Adrenal gland (tissue), 12 donors: ENCODE results near the gene TSPAN13. TPM values are rescaled to one million over a fixed set of nuclear protein-coding genes. Genes with fewer than 3 reads are reported as not detected.

Experiments used
- DNase-seq, 7 donors: peaks; one replicate each; pipeline ENCODE4 v3.0.0-alpha.2; 2019 to 2020
- H3K27ac ChIP-seq, 5 donors: fragments of 200-600 bp; sonication (generic) in 4 of 5; 1 replicate in 3 of 5; 2 replicates in 2 of 5; pipeline versions ENCODE4 v1.5.1 to v1.8.0; 2016 to 2020; ENCODE audit warnings: mild to moderate bottlenecking in 1 of 5
- H3K27me3 ChIP-seq: fragments of 200-600 bp; 2 replicates; pipeline ENCODE4 v1.8.0; 2021
- H3K36me3 ChIP-seq, 2 donors: fragments of 200-600 bp; replicated peaks in 1 of 2; 1 replicate in 1 of 2; 2 replicates in 1 of 2; pipeline versions ENCODE4 v1.5.1 to v1.8.0; 2018 to 2022
- H3K4me1 ChIP-seq, 2 donors: fragments of 200-600 bp; replicated peaks in 1 of 2; 1 replicate in 1 of 2; 2 replicates in 1 of 2; pipeline versions ENCODE4 v1.5.1 to v1.8.0; 2018 to 2021
- H3K4me3 ChIP-seq, 4 donors: fragments of 200-600 bp; sonication (generic) in 3 of 4; one replicate each; pipeline ENCODE4 v1.5.1; 2016 to 2018
- H3K9me3 ChIP-seq, 3 donors: fragments of 200-600 bp; sonication (generic) in 1 of 3; replicated peaks in 1 of 3; 1 replicate in 2 of 3; 2 replicates in 1 of 3; pipeline versions ENCODE4 v1.5.1 to v1.8.0; 2016 to 2021
- POLR2A ChIP-seq, 2 donors: fragments of 450-650 bp; IDR thresholded peaks; one replicate each; pipeline ENCODE4 v1.6.1; 2017; ENCODE audit warnings: antibody characterized with exemption in 2 of 2, mild to moderate bottlenecking in 2 of 2, moderate library complexity in 1 of 2
- WGBS, 4 donors: extraction: QIAGEN DNeasy Blood & Tissue Kit in 2 of 4; methylation state at CpG; one replicate each; pipeline versions ENCODE4 v1.1.5 to v1.1.7; 2013 to 2017; 5-methylcytosine and 5-hydroxymethylcytosine counted together
- intact Hi-C, 2 donors: fragments of 100-400 bp; cut with DNase I; formaldehyde crosslinking; loops; one replicate each; pipeline versions ENCODE4 v1.14.1 to v1.15.0; 2022 to 2023
- polyA plus RNA-seq, 3 donors: library from polyadenylated mRNA; stranded (reverse); fragments of 200-250 nt in 2 of 3; fragments of 350-450 nt in 1 of 3; fragmentation: Illumina TruSeq in 1 of 3; extraction: RNeasy Lipid Tissue Mini Kit (QIAGEN cat#74804) in 1 of 3; gene quantifications; one replicate each; pipeline ENCODE4 v1.2.3, GENCODE V29; 2013 to 2014
- total RNA-seq, 9 donors: library from RNA; depleted of rRNA in 4 of 9; stranded (reverse); fragments of >200 nt in 4 of 9; fragments of 120-200 nt in 1 of 9; fragmentation: NEBNext Ultra II Directional in 1 of 9; extraction: Animal tissue kit (Norgen Biotek cat#: 25700) in 1 of 9; gene quantifications; one replicate each; pipeline versions ENCODE4 v1.1.0 to v1.2.4, GENCODE V29; 2013 to 2023
- TF ChIP-seq, protein P1 (sequence below), 6 experiments: fragments of 450-650 bp in 4 of 6; fragments of 200-600 bp in 2 of 6; sonication (generic) in 1 of 6; IDR thresholded peaks; 1 replicate in 5 of 6; 2 replicates in 1 of 6; pipeline versions ENCODE4 v1.5.1 to v1.8.0; 2016 to 2021; ENCODE audit warnings: antibody characterized with exemption in 6 of 6, mild to moderate bottlenecking in 2 of 6, moderate library complexity in 1 of 6
- donor health status: healthy with polysubstance abuse.
- donor health status: Bipolar disorder and iron deficiency.
- donor health status: DM: yes; HTN: yes; CAD: no.
- donor health status: DM: no; HTN: no; CAD: no.
- donor health status: DM: no; HTN: no; CAD: no.
- donor health status: DM: yes; HTN: yes; CAD: no.

Gene TSPAN13
- total and polyA plus RNA-seq, 12 donors, result 19.3 to 119 (median 57.0) TPM

DNA sequence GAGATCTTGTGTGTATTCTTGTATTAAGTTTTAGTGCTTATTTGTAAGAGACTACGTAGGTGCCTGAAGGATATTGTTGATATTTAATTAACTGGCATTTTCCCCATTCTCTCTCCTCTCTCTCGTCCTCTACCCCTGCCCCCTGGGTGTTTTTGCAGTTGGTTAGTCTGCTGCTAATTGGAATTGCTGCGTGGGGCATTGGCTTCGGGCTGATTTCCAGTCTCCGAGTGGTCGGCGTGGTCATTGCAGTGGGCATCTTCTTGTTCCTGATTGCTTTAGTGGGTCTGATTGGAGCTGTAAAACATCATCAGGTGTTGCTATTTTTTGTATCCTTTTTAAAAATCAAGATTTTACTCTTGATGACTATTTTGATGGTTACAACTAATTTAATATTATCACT, 22.5 kb downstream of the TSPAN13 start:
- H3K27me3 ChIP-seq, result no peaks in the 10 kb centered on the region
- intact Hi-C loops, result no loop called here
- TF ChIP-seq, protein P1, sequence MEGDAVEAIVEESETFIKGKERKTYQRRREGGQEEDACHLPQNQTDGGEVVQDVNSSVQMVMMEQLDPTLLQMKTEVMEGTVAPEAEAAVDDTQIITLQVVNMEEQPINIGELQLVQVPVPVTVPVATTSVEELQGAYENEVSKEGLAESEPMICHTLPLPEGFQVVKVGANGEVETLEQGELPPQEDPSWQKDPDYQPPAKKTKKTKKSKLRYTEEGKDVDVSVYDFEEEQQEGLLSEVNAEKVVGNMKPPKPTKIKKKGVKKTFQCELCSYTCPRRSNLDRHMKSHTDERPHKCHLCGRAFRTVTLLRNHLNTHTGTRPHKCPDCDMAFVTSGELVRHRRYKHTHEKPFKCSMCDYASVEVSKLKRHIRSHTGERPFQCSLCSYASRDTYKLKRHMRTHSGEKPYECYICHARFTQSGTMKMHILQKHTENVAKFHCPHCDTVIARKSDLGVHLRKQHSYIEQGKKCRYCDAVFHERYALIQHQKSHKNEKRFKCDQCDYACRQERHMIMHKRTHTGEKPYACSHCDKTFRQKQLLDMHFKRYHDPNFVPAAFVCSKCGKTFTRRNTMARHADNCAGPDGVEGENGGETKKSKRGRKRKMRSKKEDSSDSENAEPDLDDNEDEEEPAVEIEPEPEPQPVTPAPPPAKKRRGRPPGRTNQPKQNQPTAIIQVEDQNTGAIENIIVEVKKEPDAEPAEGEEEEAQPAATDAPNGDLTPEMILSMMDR (IDR thresholded peaks at IDR 0.05), result no peak
- no peak for TF ChIP-seq POLR2A (IDR thresholded peaks at IDR 0.05)
- 90 to 94% (median 94%) methylated on average over 7 of the region's 7 CpGs for WGBS, 4 donors
- H3K4me1 ChIP-seq, result no peaks in the 10 kb centered on the region
- H3K4me3 ChIP-seq, result no peak overlapping the region
- no peak for DNase-seq
- H3K27ac ChIP-seq, result no peak overlapping the region
- H3K9me3 ChIP-seq, result no peaks in the 10 kb centered on the region
- no peaks in the 10 kb centered on the region for H3K36me3 ChIP-seq

DNA sequence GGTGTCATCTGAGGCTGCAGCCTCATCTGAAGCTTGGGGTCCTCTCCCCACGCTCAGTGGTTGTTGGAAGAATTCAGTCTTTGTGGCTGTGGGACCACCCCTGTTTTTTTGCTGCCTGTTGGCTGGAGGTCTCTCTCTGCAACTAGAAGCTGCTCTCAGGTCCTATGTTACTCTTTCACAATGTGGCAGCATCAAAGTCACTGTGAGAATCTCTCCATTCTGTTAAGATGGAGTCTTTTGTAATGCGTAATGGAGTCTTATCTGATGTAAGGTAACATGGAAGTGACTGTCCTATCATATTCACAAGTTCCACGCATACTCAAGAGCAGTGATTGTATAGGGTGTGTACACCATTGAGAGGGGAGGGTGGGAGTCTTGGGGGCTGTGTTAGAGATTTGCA, 24.9 kb downstream of the TSPAN13 start:
- H3K27me3 ChIP-seq, result no peaks in the 10 kb centered on the region
- WGBS, 4 donors, result 97 to 98% (median 98%) methylated on average over 3 of the region's 3 CpGs
- no peak for DNase-seq
- no peaks in the 10 kb centered on the region for H3K4me1 ChIP-seq
- no peak overlapping the region for H3K27ac ChIP-seq
- no peaks in the 10 kb centered on the region for H3K36me3 ChIP-seq
- H3K4me3 ChIP-seq, result no peak overlapping the region
- intact Hi-C loops, result no loop called here
- no peaks in the 10 kb centered on the region for H3K9me3 ChIP-seq
- no peak for TF ChIP-seq POLR2A (IDR thresholded peaks at IDR 0.05)
- TF ChIP-seq, protein P1 (IDR thresholded peaks at IDR 0.05), result no peak

DNA sequence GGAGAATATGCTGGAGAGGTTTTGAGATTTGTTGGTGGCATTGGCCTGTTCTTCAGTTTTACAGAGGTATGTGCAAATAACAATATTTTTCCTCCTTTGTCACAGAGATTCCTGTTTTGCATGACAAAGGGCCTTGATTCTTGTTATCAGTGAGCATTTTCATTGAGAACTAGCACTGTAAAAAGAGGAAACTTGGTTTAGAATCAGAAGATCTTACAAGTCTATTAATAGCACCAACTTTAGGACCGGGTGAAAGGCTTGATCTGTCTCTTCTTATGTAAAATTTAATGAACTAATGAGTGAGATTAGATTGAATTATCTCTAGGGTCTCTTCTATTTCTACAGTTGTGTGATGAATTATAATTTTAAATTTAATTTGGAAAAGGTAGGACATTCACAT, 25.5 kb downstream of the TSPAN13 start:
- no peak overlapping the region for H3K4me3 ChIP-seq
- 20 to 29% (median 24%) methylated on average over 1 of the region's 1 CpG for WGBS, 4 donors
- H3K27ac ChIP-seq, result no peak overlapping the region
- no peak for DNase-seq
- H3K27me3 ChIP-seq, result no peaks in the 10 kb centered on the region
- TF ChIP-seq, protein P1 (IDR thresholded peaks at IDR 0.05), result no peak
- TF ChIP-seq POLR2A (IDR thresholded peaks at IDR 0.05), result no peak
- no peaks in the 10 kb centered on the region for H3K36me3 ChIP-seq
- intact Hi-C loops, result no loop called here
- no peaks in the 10 kb centered on the region for H3K9me3 ChIP-seq
- no peaks in the 10 kb centered on the region for H3K4me1 ChIP-seq

DNA sequence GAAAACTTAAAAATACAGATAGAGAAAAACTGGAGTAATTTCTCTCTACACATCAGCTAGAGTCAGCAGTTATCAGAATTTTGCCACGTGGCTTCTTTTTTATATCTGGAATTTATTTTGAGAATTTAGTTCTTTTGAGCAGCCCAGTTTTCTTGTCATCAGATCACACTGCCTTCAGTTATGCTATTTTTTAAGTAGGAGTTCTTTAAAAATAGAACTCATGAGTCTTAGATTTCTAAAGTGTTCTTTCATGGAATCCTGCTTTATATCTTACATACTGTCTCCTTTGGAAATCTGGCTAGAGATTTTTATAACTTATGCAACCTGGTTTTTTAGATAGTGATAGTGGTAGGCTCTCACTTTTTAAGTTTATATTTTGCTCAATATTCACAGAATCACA, 27.0 kb downstream of the TSPAN13 start:
- no peaks in the 10 kb centered on the region for H3K4me1 ChIP-seq
- TF ChIP-seq, protein P1 (IDR thresholded peaks at IDR 0.05), result no peak
- no peak for TF ChIP-seq POLR2A (IDR thresholded peaks at IDR 0.05)
- intact Hi-C loops, result loop anchor here in 1 of 2 donors (10.0 kb wide), 1 partner anchor 66 kb away; no protein-coding TSS in a partner anchor

More for the DNA sequence above, 27.0 kb downstream of the TSPAN13 start:
- Histone ChIP-seq H3K27me3 (no peaks in the 10 kb centered on the region), H3K36me3 (no peaks in the 10 kb centered on the region), H3K27ac (no peak overlapping the region), H3K9me3 (no peaks in the 10 kb centered on the region), H3K4me3 (no peak overlapping the region)
- DNase-seq, result no peak
- WGBS, 4 donors, result 56 to 91% (median 73%) methylated on average over 1 of the region's 1 CpG
